GM19467 (cell line): ENCODE data around the gene PFKP.

ENCODE experiments used
- ATAC-seq: cut with Tn5 transposase; IDR thresholded peaks from one replicate; pipeline ENCODE4 v1.9.1; 2021; ENCODE audit warnings: mild to moderate bottlenecking, moderate library complexity; ENCODE audit not compliant: unreplicated experiment

The PFKP gene

DNA sequence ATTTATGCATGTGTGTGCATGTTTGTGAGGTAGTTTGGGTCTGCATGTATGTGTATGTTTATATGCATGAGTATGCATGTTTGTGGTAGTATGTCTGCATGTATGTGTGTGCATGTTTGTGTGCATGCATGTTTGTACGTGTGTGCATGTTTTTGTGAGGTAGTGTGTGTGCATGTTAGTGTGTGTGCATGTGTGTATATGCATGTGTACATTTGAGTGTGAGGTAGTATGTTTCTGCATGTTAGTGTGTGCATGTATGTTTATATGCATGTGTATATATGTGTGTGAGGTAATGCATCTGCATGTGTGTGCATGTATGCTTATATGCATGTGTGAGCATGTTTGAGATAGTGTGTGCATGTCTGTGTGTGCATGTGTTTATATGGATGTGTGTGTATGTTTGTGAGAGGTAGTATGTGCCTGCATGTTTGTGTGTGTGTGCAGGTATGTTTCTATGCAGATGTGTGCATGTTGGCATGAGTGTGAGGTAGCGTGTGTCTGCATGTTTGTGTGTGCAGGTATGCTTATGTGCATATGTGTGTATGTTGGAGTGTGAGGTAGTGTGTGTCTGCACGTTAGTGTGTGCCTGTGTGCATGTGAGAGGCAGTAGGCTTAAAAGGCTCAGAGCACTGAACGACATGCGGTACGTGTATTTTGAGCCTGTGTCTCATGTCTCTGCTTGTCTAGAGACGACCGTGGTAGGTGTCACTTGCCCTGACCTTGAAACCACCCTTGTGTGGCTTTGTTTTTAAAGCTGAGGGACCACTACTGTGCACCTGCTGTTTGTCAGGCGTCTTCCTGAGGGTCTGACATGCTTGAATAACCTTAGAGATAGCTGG, 43.7 kb downstream of the PFKP start:
- no peak for ATAC-seq

GRCh38 chr10:3111621-3112163, 44.3 kb downstream of the PFKP start:
- ATAC-seq, result no peak

- ATAC-seq, result no peak
Measured at GRCh38 chr10:3113343-3113720, 46.0 kb downstream of the PFKP start.

DNA sequence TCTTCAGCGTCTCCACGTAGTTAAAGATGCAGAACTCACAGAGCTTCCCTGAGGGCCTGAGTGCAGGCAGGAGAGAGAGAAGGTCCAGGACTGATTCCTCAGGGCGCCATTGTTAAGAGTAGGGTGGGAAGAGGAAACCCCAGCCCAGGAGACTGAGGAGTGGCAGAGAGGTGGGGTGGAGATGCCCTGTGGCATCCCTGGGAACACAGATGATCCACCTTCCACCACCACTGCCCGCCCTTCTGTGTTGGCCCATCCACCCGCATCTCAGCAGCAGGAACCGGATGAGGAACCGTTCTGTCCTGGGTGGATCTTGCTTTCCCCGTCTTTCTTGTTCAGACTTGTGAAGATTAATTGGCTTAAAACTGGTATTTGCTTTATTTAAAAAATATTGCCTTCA, 48.3 kb downstream of the PFKP start:
- no peak for ATAC-seq

- no peak for ATAC-seq
Measured at GRCh38 chr10:3116508-3117100, 49.3 kb downstream of the PFKP start.

GRCh38 chr10:3117486-3117885, 50.1 kb downstream of the PFKP start:
- ATAC-seq, result no peak

DNA sequence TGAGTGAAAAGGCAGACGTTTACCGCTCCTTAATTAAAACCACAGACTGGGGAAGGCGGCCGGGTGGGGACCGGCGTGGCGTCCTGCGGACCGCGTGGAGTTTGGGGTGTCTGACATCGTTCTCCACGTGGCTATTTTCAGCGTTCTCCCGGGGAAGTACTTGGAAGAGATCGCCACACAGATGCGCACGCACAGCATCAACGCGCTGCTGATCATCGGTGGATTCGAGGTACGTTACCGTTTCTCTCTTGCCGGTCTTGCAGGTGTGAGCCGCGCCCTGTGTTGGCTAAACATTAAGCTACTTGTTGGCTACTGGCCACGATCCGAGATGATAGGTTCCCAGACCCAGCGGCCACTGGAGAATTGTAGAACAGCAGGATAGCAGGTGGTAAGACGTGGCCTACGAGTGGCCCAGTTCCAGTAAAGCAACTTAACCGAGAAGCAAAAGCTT, 51.3 kb downstream of the PFKP start:
- no peak for ATAC-seq

DNA sequence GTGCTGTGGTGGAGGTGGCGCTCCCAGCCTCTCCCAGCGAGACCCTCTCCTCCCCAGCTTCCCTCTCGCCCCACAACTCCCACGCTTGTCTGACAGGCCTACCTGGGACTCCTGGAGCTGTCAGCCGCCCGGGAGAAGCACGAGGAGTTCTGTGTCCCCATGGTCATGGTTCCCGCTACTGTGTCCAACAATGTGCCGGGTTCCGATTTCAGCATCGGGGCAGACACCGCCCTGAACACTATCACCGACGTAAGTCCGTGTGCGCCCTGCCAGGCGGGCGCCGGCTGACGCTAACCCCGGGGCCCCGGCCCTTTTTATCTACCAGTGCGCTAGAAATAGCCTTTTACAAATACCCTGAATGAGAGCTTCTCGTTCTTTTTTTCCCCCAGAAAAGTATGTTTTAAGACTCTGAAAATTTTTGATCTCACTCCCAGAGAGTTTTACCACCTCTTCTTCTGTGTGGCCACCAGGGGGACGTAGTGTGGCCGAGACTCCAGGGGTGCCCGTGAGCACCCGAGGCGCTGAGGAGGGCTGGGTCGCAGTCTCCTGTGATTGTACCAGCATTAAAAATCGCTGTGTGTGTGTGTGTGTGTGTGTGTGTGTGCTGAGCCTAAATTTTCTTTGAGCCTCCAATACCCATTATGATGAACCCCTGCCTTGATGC, 52.6 kb downstream of the PFKP start:
- ATAC-seq, result no peak

GRCh38 chr10:3122034-3122433, 54.7 kb downstream of the PFKP start:
- ATAC-seq, result no peak

DNA sequence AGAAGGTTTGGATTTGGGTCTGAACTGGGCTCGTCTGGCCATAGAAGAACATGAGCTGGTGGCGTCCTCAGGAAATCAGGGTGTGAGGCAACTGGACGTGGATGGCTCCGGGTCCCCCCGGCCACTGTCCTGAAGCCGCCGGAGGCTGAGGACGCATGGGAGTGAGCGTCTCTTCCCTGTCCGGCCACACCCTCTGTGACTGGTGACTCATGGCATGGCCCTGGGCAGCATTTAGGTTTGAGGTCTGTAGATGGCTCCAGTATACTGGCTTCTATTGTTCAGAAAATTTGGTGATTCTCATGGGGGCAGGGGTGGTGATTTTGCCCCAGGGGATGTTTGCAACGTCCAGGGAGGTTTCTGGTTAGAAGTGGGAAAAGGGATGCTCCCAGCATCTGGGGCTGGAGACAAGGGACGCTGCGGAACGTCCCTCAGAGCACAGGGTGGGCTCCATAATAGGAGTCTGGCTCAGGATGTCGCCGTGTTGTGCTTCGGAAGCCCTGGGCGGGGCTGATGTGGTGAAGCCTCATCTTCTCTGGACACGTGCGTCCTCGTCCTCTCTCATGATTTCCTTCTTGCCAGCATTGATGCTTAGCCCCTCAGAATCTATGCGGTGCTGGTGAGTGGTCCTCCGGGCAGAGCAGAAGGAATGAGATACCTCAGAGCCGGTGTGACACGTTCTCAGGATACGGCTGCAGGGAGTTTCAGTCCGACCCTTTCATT, 55.3 kb downstream of the PFKP start:
- no peak for ATAC-seq

DNA sequence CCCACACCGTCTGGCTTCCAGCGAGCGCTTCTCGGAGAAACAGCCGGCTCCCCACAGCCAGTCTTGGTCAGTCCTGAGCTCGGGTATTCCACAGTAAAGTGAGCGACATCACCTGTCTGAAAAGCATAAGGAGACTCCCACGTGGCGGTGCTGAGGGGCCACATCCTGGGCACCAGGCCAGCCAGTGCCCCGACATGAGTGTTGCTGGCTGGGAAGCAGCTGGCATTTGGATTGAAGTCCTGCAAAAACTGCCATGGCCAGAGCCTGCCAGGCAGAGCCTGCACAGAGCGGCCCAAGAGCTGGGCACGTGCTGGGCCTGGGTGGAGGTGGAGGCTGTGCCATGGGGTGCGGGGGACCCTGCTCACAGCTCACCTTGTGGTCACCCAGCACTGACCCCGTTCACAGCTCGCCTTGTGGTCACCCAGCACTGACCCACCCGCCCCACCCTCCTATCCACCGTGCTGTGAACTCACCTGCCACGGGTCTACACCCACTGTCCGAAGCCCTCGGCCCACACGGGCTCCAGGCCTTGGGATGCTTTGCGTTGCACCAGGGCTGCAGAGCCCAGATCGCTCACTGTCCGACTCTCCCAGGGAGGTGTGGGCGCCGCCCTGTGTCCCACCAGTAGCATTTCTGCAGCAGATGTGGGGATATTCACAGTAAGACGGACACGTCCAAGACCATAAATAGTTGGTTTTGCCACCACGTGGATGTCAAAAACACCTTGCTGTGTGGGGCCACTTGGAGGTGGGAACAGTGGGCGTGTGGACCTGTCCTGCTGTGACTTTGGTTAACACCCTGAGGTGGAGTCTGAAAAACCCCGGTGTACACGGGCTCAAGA, 56.4 kb downstream of the PFKP start:
- ATAC-seq, result no peak

DNA sequence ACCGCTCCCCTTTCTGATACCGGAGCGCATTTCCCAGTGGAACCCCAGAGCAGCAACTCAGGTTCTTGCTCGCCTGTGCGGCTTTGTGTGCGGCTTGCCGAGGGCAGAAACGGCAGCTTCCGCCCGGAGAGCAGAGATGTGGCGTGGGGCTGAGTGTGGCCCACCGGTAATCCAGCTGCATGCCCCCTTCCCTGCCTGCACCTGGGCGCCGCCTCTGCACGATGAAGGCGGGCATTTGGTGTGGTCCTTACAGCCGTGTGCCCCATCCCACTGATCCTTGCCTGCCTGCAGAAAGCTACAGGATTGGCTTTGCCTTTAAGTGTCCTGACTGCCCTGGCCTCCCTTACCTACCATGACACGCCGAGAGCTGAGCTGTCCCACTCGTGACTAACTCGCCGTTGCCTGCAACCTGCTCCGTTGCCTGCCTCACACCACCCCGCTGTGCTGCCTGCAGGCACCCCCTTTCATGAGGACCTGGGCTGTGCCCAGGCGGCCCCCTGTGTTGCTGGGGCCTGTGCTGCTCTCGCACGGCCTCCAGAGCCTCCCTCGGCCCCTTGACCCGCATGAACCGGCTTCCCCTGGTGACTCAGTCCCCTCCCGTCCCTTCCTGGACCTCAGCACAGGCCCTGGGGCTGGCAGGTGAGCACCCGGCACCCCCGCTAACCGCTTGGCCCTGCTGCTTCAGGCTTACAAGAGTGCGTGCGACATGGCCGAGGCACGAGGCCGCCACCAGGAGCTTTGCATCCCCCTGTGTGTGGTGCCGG, 57.2 kb downstream of the PFKP start:
- no peak for ATAC-seq

- no peak for ATAC-seq
Measured at GRCh38 chr10:3125527-3126170, 58.3 kb downstream of the PFKP start.

GRCh38 chr10:3126249-3126648, 58.9 kb downstream of the PFKP start:
- ATAC-seq, result no peak

- no peak for ATAC-seq
Measured at GRCh38 chr10:3126741-3127346, 59.5 kb downstream of the PFKP start.

- ATAC-seq, result no peak
Measured at GRCh38 chr10:3127921-3128320, 60.6 kb downstream of the PFKP start.

GRCh38 chr10:3128379-3129130, 61.2 kb downstream of the PFKP start:
- no peak for ATAC-seq
